HepG2 (cell line): ENCODE data around the gene MYH7. TPM values are rescaled to one million over a fixed set of nuclear protein-coding genes. Genes with fewer than 3 reads are reported as not detected.

Experiments
- BORCS8-MEF2B ChIP-seq: sonication (generic); formaldehyde crosslinking; IDR thresholded peaks from 2 replicates; pipeline ENCODE4 v1.8.0; 2022; ENCODE audit warnings: mild to moderate bottlenecking, missing genetic modification reagents
- CEBPG ChIP-seq: IDR thresholded peaks from 2 replicates; pipeline ENCODE4 v1.6.1; 2016
- HDAC1 ChIP-seq: sonication (generic); formaldehyde crosslinking; IDR thresholded peaks from 2 replicates; pipeline ENCODE4 v1.5.1; 2020; ENCODE audit warnings: mild to moderate bottlenecking, missing genetic modification reagents
- MTERF4 ChIP-seq: sonication (generic); formaldehyde crosslinking; IDR thresholded peaks from 2 replicates; pipeline ENCODE4 v1.8.0; 2023; ENCODE audit warnings: mild to moderate bottlenecking, missing genetic modification reagents
- NCOR1 ChIP-seq: fragments of 200-600 bp; sonication (generic); IDR thresholded peaks from 2 replicates; pipeline ENCODE4 v1.7.0; 2017; ENCODE audit warnings: antibody characterized with exemption, low read length, borderline replicate concordance
- PBX2 ChIP-seq: IDR thresholded peaks from 2 replicates; pipeline ENCODE4 v1.6.1; 2016; ENCODE audit warnings: control low read depth
- RNF219 ChIP-seq: sonication (generic); formaldehyde crosslinking; IDR thresholded peaks from 2 replicates; pipeline ENCODE4 v1.5.0; 2020; ENCODE audit warnings: mild to moderate bottlenecking, missing genetic modification reagents
- SKI ChIP-seq: fragments of 450-650 bp; IDR thresholded peaks from one replicate; pipeline ENCODE4 v1.6.1; 2018; ENCODE audit warnings: mild to moderate bottlenecking; ENCODE audit not compliant: partially characterized antibody
- SYNCRIP ChIP-seq: fragments of 200-400 bp; formaldehyde crosslinking; IDR thresholded peaks from 2 replicates; pipeline ENCODE4 v1.6.1; 2018; ENCODE audit warnings: mild to moderate bottlenecking, low read depth, low read length; ENCODE audit not compliant: insufficient read depth
- ZBTB40 ChIP-seq, 2 experiments: fragments of 450-650 bp in 1 of 2; sonication (generic) in 1 of 2; formaldehyde crosslinking in 1 of 2; IDR thresholded peaks; 2 replicates each; pipeline versions ENCODE4 v1.6.1 to v1.8.0; 2016 to 2022; ENCODE audit warnings: antibody characterized with exemption in 1 of 2, mild to moderate bottlenecking in 1 of 2, missing genetic modification reagents in 1 of 2
- ZBTB43 ChIP-seq: sonication (generic); formaldehyde crosslinking; conservative IDR thresholded peaks from 2 replicates; pipeline ENCODE4 v1.4.0; 2020; ENCODE audit warnings: missing genetic modification reagents
- polyA plus RNA-seq, 8 experiments: library from polyadenylated mRNA; depleted of rRNA in 3 of 8; stranded (reverse) in 7 of 8; unstranded in 1 of 8; fragments of >200 nt; fragmentation: Illumina TruSeq in 4 of 8; extraction: Trizol in 4 of 8; gene quantifications; 2 replicates each; pipeline versions ENCODE4 v1.2.1 to v1.2.3, GENCODE V29; 2011 to 2016; ENCODE audit warnings: low read depth in 4 of 8, missing spikeins in 1 of 8, mixed read lengths in 1 of 8; ENCODE audit not compliant: insufficient read depth in 1 of 8
- total RNA-seq, 5 experiments: library from RNA; depleted of rRNA; stranded (reverse); fragments of >200 nt; fragmentation: Illumina TruSeq; extraction: Trizol; gene quantifications; 2 replicates each; pipeline ENCODE4 v1.2.3, GENCODE V29; 2016; ENCODE audit warnings: low read depth in 1 of 5

Gene MYH7
- total and polyA plus RNA-seq, 2 of the 13 experiments (the other 11 are each of a cell fraction or from before 2014, with no cell fraction given) = 0.04 TPM; not detected in 1

- TF ChIP-seq ZBTB40 (IDR thresholded peaks at IDR 0.05) (no peak), ZBTB40 (CRISPR knock-in tag; IDR thresholded peaks at IDR 0.05) (no peak), HDAC1 (CRISPR knock-in tag) (no peak), PBX2 (CRISPR knock-in tag) (no peak; the same call in 1 of the 2 replicates), SKI (no peak), NCOR1 (peak; percentile 87), SYNCRIP (no peak), BORCS8-MEF2B (no peak), ZBTB43 (CRISPR knock-in tag) (no peak), RNF219 (CRISPR knock-in tag) (no peak), MTERF4 (peak; percentile 71), CEBPG (0 out of 2 replicates have a peak, but pooled peaks have one; percentile 13)
Measured at GRCh38 chr14:23457587-23458445, 22.4 kb upstream of the MYH7 start (continued).
